GM18909 (cell line): Measurements from ENCODE around the gene AADACL2.

Experiments
- ATAC-seq: cut with Tn5 transposase; IDR thresholded peaks from one replicate; pipeline ENCODE4 v1.9.1; 2021; ENCODE audit warnings: mild to moderate bottlenecking; ENCODE audit not compliant: unreplicated experiment, poor library complexity

Gene AADACL2, protein sequence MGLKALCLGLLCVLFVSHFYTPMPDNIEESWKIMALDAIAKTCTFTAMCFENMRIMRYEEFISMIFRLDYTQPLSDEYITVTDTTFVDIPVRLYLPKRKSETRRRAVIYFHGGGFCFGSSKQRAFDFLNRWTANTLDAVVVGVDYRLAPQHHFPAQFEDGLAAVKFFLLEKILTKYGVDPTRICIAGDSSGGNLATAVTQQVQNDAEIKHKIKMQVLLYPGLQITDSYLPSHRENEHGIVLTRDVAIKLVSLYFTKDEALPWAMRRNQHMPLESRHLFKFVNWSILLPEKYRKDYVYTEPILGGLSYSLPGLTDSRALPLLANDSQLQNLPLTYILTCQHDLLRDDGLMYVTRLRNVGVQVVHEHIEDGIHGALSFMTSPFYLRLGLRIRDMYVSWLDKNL

GRCh38 chr3:151733613-151734012 is at the start of gene AADACL2:
Gene AADACL2 (plus strand): TSS chr3:151733927. CDS start chr3:151734036, 109 bp downstream.
- ATAC-seq, result no peak

- no peak for ATAC-seq
Observed at GRCh38 chr3:151684094-151684493, 49.6 kb upstream of the AADACL2 start.

- no peak for ATAC-seq
Observed at GRCh38 chr3:151686257-151686656, 47.5 kb upstream of the AADACL2 start.

GRCh38 chr3:151687076-151687475 is 46.7 kb upstream of the AADACL2 start:
- ATAC-seq, result no peak

DNA sequence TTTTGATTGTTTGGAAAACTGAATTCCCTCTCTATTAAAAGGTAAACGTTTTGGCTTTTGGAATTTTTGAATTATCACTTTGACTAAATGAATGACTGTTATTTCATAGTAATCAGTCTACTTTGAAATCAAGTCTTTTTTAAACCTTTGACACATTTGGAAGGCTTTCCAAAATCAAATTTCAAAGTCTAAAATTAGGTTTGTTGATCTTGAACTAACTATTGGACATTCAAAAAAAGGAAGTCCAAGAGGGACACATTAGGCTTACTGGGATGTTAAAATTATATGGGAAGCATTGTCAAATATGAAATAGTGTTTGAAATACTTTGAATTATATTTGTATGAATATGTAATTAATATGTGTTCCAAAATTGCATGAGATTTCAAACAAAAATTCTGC is 45.2 kb upstream of the AADACL2 start:
- no peak for ATAC-seq

- ATAC-seq, result no peak
Observed at GRCh38 chr3:151690645-151691044, 43.1 kb upstream of the AADACL2 start.

- ATAC-seq, result no peak
Observed at GRCh38 chr3:151697496-151697895, 36.2 kb upstream of the AADACL2 start.

DNA sequence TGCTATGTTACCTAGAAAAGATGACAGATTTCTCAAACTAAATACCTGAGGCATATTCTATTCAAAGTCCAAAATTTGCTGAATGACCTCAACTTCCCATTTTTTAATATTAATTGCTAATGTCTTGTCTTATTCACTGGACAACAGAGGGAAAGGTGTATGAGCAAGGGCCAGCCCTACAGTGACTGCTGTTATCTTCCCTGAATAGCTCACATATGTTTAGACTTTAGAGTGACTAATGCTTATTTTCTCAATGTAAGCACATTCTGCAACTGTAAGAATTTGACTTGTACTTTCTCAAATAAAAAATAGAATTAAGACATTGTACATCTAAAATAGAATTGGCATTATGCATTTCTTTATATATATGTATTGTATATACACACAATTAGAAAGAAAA is 26.5 kb upstream of the AADACL2 start:
- no peak for ATAC-seq

DNA sequence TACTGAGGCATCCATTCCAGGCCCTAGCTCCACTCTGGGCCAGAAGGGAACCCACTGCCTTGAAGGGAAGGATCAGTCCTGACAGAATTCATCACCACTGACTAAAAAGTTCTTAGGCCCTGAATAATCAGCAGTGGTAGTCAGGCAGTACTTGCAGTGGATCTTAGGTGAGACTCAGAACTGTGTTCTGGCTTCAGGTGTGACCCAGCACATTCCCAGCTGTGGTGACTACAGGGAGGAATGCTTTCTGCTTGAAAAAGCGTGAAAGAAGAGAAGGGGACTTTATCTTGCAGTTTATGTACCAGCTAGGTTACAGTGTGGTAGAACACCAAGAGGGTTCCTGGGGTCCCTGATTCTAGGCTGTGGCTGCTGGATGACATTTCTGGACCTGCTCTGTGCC is 24.9 kb upstream of the AADACL2 start:
- ATAC-seq, result no peak

GRCh38 chr3:151709847-151710246 is 23.9 kb upstream of the AADACL2 start:
- no peak for ATAC-seq

DNA sequence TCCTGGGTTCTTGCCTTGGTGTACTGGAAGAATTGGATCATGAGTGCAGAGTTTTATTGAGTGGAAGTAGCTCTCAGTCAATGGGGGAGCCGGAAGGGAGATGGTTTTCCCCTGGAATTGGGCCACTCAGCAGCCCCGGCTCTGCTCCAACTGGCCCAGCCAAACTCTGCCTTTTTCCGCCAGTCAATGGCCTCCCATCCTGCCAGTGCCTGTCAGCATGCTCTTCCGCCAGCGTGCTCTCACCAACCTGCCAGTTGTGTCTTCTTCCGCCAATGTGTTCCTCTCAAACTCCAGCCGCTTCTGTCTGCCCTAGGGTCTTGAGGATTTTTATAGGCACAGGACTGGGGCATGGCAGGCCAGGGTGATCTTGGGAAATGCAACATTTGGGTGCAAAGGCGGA is 12.4 kb upstream of the AADACL2 start:
- ATAC-seq, result no peak

GRCh38 chr3:151722856-151723255 is 10.9 kb upstream of the AADACL2 start:
- ATAC-seq, result no peak

DNA sequence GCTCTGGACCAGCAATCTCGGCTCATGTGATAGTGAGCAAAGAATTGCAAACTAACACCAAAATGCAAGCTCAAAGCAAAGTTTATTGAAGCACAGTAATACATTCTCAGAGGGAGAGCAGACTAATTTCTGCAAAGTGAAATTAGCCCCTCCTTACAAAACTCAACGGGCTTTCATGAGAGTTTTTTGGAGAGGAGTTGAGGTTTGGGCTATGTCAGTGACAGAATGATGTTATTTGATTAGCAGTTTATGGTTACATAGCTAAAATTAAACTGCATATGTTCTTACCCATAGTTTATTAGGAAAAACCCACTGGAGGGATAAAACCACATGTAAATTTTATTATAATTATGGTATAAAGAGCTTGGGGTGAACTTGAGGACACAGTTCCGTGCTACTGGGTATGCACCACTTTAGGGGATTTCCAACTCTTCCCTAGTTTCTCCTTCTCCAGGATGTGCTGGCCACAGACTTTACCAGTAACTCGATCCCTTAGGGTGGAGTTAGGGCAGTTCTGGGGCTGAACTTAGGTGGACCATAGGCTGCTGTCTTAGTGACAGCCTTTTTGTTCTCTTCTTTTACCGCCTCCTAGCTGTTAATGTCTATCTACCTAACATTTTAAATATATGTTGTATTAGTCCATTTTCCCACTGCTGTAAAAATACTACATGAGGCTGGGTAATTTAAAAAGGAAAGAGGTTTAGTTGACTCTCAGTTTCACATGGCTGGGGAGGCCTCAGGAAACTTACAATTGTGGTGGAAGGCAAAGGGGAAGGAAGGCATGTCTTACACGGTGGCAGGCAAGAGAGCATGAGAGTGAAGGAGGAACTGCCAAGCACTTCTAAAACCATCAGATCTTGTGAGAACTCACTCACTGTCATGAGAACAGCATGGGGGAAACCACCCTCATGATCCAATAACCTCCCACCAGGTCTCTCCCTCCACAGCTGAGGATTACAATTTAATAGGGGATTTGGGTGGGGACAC is 8.9 kb upstream of the AADACL2 start:
- ATAC-seq, result no peak

- no peak for ATAC-seq
Observed at GRCh38 chr3:151726016-151726415, 7.7 kb upstream of the AADACL2 start.

- no peak for ATAC-seq
Observed at GRCh38 chr3:151732861-151733260, 866 bp upstream of the AADACL2 start.

- ATAC-seq, result no peak
Observed at GRCh38 chr3:151740581-151740980, 6.9 kb downstream of the AADACL2 start.

- no peak for ATAC-seq
Observed at GRCh38 chr3:151743855-151744254, 10.1 kb downstream of the AADACL2 start.

- ATAC-seq, result no peak
Observed at GRCh38 chr3:151750181-151750580, 16.5 kb downstream of the AADACL2 start.

GRCh38 chr3:151750678-151751077 is 17.0 kb downstream of the AADACL2 start:
- no peak for ATAC-seq

- ATAC-seq, result no peak
Observed at GRCh38 chr3:151751161-151751560, 17.4 kb downstream of the AADACL2 start.

- no peak for ATAC-seq
Observed at GRCh38 chr3:151753846-151754245, 20.1 kb downstream of the AADACL2 start.
